H1 (cell line): Measurements from ENCODE around the gene KLHL2.

ENCODE experiments used
- CHD1 ChIP-seq: IDR thresholded peaks from 2 replicates; pipeline ENCODE4 v1.6.1; 2012; ENCODE audit warnings: low read depth, low read length, improper control_type of control experiment
- EGR1 ChIP-seq: IDR thresholded peaks from 2 replicates; pipeline ENCODE4 v1.6.1; 2011; ENCODE audit warnings: low read depth, low read length, borderline replicate concordance
- EZH2 ChIP-seq: fragments of 200-600 bp; sonication (generic); IDR thresholded peaks from 2 replicates; pipeline ENCODE4 v1.7.1; 2012; ENCODE audit warnings: low read depth, mild to moderate bottlenecking, moderate library complexity, low read length, inconsistent platforms; ENCODE audit not compliant: severe bottlenecking
- FOSL1 ChIP-seq: IDR thresholded peaks from 2 replicates; pipeline ENCODE4 v1.6.1; 2011; ENCODE audit warnings: mild to moderate bottlenecking, low read depth, low read length, moderate library complexity; ENCODE audit not compliant: insufficient read depth
- GABPA ChIP-seq: IDR thresholded peaks from 2 replicates; pipeline ENCODE4 v1.6.1; 2011; ENCODE audit warnings: mild to moderate bottlenecking, low read length, moderate library complexity, borderline replicate concordance; ENCODE audit not compliant: insufficient read depth
- JUND ChIP-seq: IDR thresholded peaks from 2 replicates; pipeline ENCODE4 v1.6.1; 2011; ENCODE audit warnings: mild to moderate bottlenecking, improper control_type of control experiment, low read length
- POLR2A ChIP-seq, 2 experiments: IDR thresholded peaks; 1 replicate in 1 of 2; 2 replicates in 1 of 2; pipeline ENCODE4 v1.6.1; 2011; ENCODE audit warnings: low read depth in 2 of 2, low read length in 2 of 2, mild to moderate bottlenecking in 2 of 2; ENCODE audit errors: control extremely low read depth in 1 of 2
- RFX5 ChIP-seq: IDR thresholded peaks from 2 replicates; pipeline ENCODE4 v1.6.1; 2011; ENCODE audit warnings: low read depth, low read length, improper control_type of control experiment, borderline replicate concordance
- SIN3A ChIP-seq, 2 experiments: IDR thresholded peaks in 1 of 2; conservative IDR thresholded peaks in 1 of 2; 2 replicates each; pipeline ENCODE4 v1.6.1; 2011 to 2012; ENCODE audit warnings: low read length in 2 of 2, improper control_type of control experiment in 1 of 2, low read depth in 1 of 2, mild to moderate bottlenecking in 1 of 2
- SP1 ChIP-seq: IDR thresholded peaks from 2 replicates; pipeline ENCODE4 v1.6.1; 2011; ENCODE audit warnings: low read depth, low read length
- YY1 ChIP-seq: IDR thresholded peaks from 2 replicates; pipeline ENCODE4 v1.6.1; 2011; ENCODE audit warnings: low read depth, mild to moderate bottlenecking, low read length
- TF ChIP-seq, protein P1 (sequence below): IDR thresholded peaks from 2 replicates; pipeline ENCODE4 v1.6.1; 2011; ENCODE audit warnings: low read depth, mild to moderate bottlenecking, low read length; ENCODE audit not compliant: insufficient read depth
- TF ChIP-seq, protein P2 (sequence below): IDR thresholded peaks from 2 replicates; pipeline ENCODE4 v1.6.1; 2012; ENCODE audit warnings: inconsistent platforms
- TF ChIP-seq, protein P3 (sequence below), 3 experiments: IDR thresholded peaks; 1 replicate in 2 of 3; 2 replicates in 1 of 3; pipeline versions ENCODE4 v1.5.1 to v1.6.1; 2011; ENCODE audit warnings: low read length in 3 of 3, mild to moderate bottlenecking in 3 of 3, inconsistent platforms in 2 of 3, low read depth in 1 of 3, moderate library complexity in 1 of 3; ENCODE audit not compliant: insufficient read depth in 1 of 3; ENCODE audit errors: control extremely low read depth in 1 of 3

DNA sequence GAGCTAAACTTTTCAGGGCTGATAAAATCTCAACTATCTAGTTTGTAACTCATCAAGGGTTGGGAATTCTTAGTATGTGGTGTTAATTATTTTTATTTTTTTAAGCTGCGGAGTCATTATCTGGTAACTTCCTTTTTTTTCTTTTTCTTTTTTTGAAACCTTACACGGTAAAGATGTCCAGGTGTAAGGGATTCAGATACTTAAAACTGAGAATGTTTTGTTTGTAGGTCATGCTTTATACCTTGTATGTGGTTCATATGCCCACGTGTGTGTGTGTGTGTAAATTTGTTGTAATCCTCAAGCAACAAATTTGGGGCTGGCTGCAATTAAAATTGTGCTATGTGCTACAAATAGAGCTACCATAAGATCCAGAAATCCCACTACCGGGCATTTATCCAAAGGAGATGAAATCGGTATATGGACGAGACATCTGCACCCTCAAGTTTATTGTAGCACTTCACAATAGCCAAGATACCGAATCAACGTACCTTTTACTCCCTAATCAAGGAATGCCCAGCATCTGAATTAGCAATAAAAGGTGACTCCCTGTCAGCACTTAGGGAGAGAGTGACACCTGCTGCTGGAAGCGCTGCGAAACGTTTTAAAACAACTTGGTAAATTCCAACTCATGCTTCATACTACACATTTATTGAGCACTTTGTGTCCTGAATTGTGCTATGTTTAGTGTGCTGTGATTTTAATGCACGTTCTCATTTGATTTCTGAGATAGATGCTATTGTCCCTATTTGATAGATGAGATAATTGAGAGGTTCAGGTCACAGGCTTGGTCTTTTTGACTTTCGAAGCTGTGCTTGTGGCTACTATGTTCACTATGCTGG is 136.2 kb downstream of the KLHL2 start:
- TF ChIP-seq SP1 (no peak), CHD1 (no peak), RFX5 (no peak), YY1 (no peak), JUND (no peak), EGR1 (no peak), GABPA (no peak), FOSL1 (no peak), POLR2A (IDR thresholded peaks at IDR 0.05; ENCODE audit: control extremely low read depth in 1 of 2, low read depth in 2 of 2, low read length in 2 of 2) (no peak; a peak in 1 of 3 replicates), EZH2 (no peak), SIN3A (conservative IDR thresholded peaks at IDR 0.05 in 1 of 2, IDR thresholded peaks at IDR 0.05 in 1 of 2; ENCODE audit: low read depth in 1 of 2, low read length in 2 of 2) (no peak)
- TF ChIP-seq, protein P1, sequence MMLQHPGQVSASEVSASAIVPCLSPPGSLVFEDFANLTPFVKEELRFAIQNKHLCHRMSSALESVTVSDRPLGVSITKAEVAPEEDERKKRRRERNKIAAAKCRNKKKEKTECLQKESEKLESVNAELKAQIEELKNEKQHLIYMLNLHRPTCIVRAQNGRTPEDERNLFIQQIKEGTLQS = no peak
- TF ChIP-seq, protein P2, sequence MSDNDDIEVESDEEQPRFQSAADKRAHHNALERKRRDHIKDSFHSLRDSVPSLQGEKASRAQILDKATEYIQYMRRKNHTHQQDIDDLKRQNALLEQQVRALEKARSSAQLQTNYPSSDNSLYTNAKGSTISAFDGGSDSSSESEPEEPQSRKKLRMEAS = no peak
- TF ChIP-seq, protein P3, sequence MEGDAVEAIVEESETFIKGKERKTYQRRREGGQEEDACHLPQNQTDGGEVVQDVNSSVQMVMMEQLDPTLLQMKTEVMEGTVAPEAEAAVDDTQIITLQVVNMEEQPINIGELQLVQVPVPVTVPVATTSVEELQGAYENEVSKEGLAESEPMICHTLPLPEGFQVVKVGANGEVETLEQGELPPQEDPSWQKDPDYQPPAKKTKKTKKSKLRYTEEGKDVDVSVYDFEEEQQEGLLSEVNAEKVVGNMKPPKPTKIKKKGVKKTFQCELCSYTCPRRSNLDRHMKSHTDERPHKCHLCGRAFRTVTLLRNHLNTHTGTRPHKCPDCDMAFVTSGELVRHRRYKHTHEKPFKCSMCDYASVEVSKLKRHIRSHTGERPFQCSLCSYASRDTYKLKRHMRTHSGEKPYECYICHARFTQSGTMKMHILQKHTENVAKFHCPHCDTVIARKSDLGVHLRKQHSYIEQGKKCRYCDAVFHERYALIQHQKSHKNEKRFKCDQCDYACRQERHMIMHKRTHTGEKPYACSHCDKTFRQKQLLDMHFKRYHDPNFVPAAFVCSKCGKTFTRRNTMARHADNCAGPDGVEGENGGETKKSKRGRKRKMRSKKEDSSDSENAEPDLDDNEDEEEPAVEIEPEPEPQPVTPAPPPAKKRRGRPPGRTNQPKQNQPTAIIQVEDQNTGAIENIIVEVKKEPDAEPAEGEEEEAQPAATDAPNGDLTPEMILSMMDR (IDR thresholded peaks at IDR 0.05; ENCODE audit: control extremely low read depth in 1 of 3, insufficient read depth in 1 of 3, low read depth in 1 of 3, low read length in 3 of 3) = peak; percentile 20 to 57 (median 54)
